D721Med (cell line): ENCODE measurements around the gene ZNF750.

ENCODE experiments used
- DNase-seq: peaks from one replicate; pipeline ENCODE4 v3.0.0; 2011; ENCODE audit warnings: low spot score; ENCODE audit not compliant: insufficient read length
- FAIRE-seq: peaks from 2 replicates; lab custom pipeline; 2011; peaks lifted over from hg19 to GRCh38; lab: Jason Lieb, UNC
- CTCF ChIP-seq: IDR thresholded peaks from 2 replicates; pipeline ENCODE4 v1.5.1; 2012; ENCODE audit warnings: mild to moderate bottlenecking, control low read depth; ENCODE audit not compliant: insufficient read depth; ENCODE audit errors: missing control alignments

ZNF750 gene

GRCh38 chr17:82810644-82811430 lies 29.0 kb downstream of the ZNF750 start:
- no peak for FAIRE-seq
- TF ChIP-seq CTCF = no peak
- DNase-seq = no peak

GRCh38 chr17:82808921-82809905 lies 30.6 kb downstream of the ZNF750 start:
- no peak for DNase-seq
- no peak for FAIRE-seq
- no peak for TF ChIP-seq CTCF

- no peak for FAIRE-seq
- TF ChIP-seq CTCF = no peak
- DNase-seq = no peak
Observed at GRCh38 chr17:82808006-82808405, 31.8 kb downstream of the ZNF750 start.

- DNase-seq = no peak
- TF ChIP-seq CTCF = no peak
- FAIRE-seq = no peak
Observed at GRCh38 chr17:82807562-82807961, 32.3 kb downstream of the ZNF750 start.

- TF ChIP-seq CTCF = no peak
- DNase-seq = no peak
- FAIRE-seq = no peak
Observed at GRCh38 chr17:82807101-82807500, 32.7 kb downstream of the ZNF750 start.

- FAIRE-seq (no peak), DNase-seq (no peak)
- no peak for TF ChIP-seq CTCF
Observed at GRCh38 chr17:82806645-82807044, 33.2 kb downstream of the ZNF750 start.

GRCh38 chr17:82805823-82806222 lies 34.0 kb downstream of the ZNF750 start:
- DNase-seq = no peak
- TF ChIP-seq CTCF = no peak
- FAIRE-seq = no peak
